Fibroblast of lung (primary cell): ENCODE data around the gene YWHAG. TPM values are rescaled to one million over a fixed set of nuclear protein-coding genes. Genes with fewer than 3 reads are reported as not detected.
"Not testable (repeated sequence)": the region's sequence is repeated elsewhere in the genome, so short reads cannot be mapped to it uniquely, and the experiment has no call there.

Experiments
- DNase-seq, 2 donors: peaks; one replicate each; pipeline versions ENCODE4 v3.0.0 to v3.0.0-alpha.2; 2010; ENCODE audit warnings: low read depth in 2 of 2
- H2AFZ ChIP-seq: 2 replicates; pipeline ENCODE4 v1.5.1; 2012; ENCODE audit warnings: low read length, control low read depth, inconsistent platforms
- H3K27ac ChIP-seq: 2 replicates; pipeline ENCODE4 v1.5.1; 2011; ENCODE audit warnings: low read length, control low read depth; ENCODE audit not compliant: insufficient read depth
- H3K27me3 ChIP-seq: 2 replicates; pipeline ENCODE4 v1.5.1; 2011; ENCODE audit warnings: mild to moderate bottlenecking, low read length; ENCODE audit not compliant: control insufficient read depth, insufficient read depth
- H3K36me3 ChIP-seq: 2 replicates; pipeline ENCODE4 v1.5.1; 2011; ENCODE audit warnings: low read length; ENCODE audit not compliant: control insufficient read depth, insufficient read depth
- H3K4me1 ChIP-seq: 2 replicates; pipeline ENCODE4 v1.5.1; 2011; ENCODE audit warnings: low read length; ENCODE audit not compliant: control insufficient read depth, insufficient read depth; ENCODE audit errors: extremely low read depth
- H3K4me2 ChIP-seq: 2 replicates; pipeline ENCODE4 v1.5.1; 2011; ENCODE audit warnings: low read length, control low read depth; ENCODE audit not compliant: insufficient read depth; ENCODE audit errors: extremely low read depth
- H3K4me3 ChIP-seq, 4 experiments: fragments of 200-600 bp in 1 of 4; sonication (generic) in 1 of 4; replicated peaks in 1 of 4; 2 replicates each; pipeline ENCODE4 v1.5.1; 2011 to 2016; ENCODE audit warnings: low read length in 4 of 4, low read depth in 3 of 4, mild to moderate bottlenecking in 3 of 4, control low read depth in 2 of 4, inconsistent platforms in 1 of 4, mixed read lengths in 1 of 4; ENCODE audit not compliant: insufficient read depth in 1 of 4; ENCODE audit errors: control extremely low read depth in 1 of 4
- H3K79me2 ChIP-seq: 2 replicates; pipeline ENCODE4 v1.5.1; 2012; ENCODE audit warnings: mild to moderate bottlenecking, low read length, inconsistent platforms; ENCODE audit not compliant: control insufficient read depth, insufficient read depth
- H3K9ac ChIP-seq: 2 replicates; pipeline ENCODE4 v1.5.1; 2011; ENCODE audit warnings: mild to moderate bottlenecking, low read length, control low read depth; ENCODE audit not compliant: insufficient read depth
- H3K9me3 ChIP-seq: 2 replicates; pipeline ENCODE4 v1.5.1; 2012; ENCODE audit warnings: low read depth, low read length; ENCODE audit not compliant: control insufficient read depth, insufficient read depth
- H4K20me1 ChIP-seq: 2 replicates; pipeline ENCODE4 v1.5.1; 2011; ENCODE audit warnings: low read length; ENCODE audit not compliant: control insufficient read depth, insufficient read depth; ENCODE audit errors: extremely low read depth
- CTCF ChIP-seq, 2 donors: IDR thresholded peaks in 1 of 2; conservative IDR thresholded peaks in 1 of 2; 1 replicate in 1 of 2; 2 replicates in 1 of 2; pipeline ENCODE4 v1.5.1; 2011 to 2012; ENCODE audit warnings: low read length in 2 of 2, control low read depth in 1 of 2, inconsistent platforms in 1 of 2, low read depth in 1 of 2, mild to moderate bottlenecking in 1 of 2
- EZH2 ChIP-seq: IDR thresholded peaks from 2 replicates; pipeline ENCODE4 v1.5.1; 2012; ENCODE audit warnings: low read length, control low read depth, mild to moderate bottlenecking; ENCODE audit errors: missing control alignments
- polyA plus RNA-seq, 2 donors: library from polyadenylated mRNA; depleted of rRNA in 1 of 2; stranded (reverse) in 1 of 2; unstranded in 1 of 2; fragments of >200 nt; gene quantifications; 2 replicates each; pipeline ENCODE4 v1.2.1, GENCODE V29; 2011 to 2012; ENCODE audit warnings: missing spikeins in 1 of 2
- total RNA-seq: library from RNA; depleted of rRNA; stranded (reverse); fragments of >200 nt; gene quantifications from 2 replicates; pipeline ENCODE4 v1.2.1, GENCODE V29; 2014

The YWHAG gene
- total and polyA plus RNA-seq, 2 donors (not counting 1 experiment from before 2014, with no cell fraction given) = 68.4 to 80.4 TPM

GRCh38 chr7:76316984-76317781 is 41.6 kb downstream of the YWHAG start:
- Histone ChIP-seq H2AFZ (peak overlapping the region; percentile 88), H3K4me1 (peaks cover 17% of the 10 kb centered on the region), H3K27ac (peak overlapping the region; percentile 96), H3K4me2 (peak overlapping the region; percentile 98), H3K79me2 (peaks cover 5% of the 10 kb centered on the region), H3K36me3 (no peaks in the 10 kb centered on the region), H4K20me1 (no peaks in the 10 kb centered on the region), H3K9ac (peak overlapping the region; percentile 95), H3K27me3 (no peaks in the 10 kb centered on the region), H3K9me3 (no peaks in the 10 kb centered on the region), H3K4me3 (peak overlapping the region; percentile 51 to 91 (median 78))
- TF ChIP-seq EZH2 = no peak
- TF ChIP-seq CTCF (conservative IDR thresholded peaks at IDR 0.05 in 1 of 2, IDR thresholded peaks at IDR 0.05 in 1 of 2; ENCODE audit: low read depth in 1 of 2, low read length in 2 of 2) = no peak
- DNase-seq = no peak

DNA sequence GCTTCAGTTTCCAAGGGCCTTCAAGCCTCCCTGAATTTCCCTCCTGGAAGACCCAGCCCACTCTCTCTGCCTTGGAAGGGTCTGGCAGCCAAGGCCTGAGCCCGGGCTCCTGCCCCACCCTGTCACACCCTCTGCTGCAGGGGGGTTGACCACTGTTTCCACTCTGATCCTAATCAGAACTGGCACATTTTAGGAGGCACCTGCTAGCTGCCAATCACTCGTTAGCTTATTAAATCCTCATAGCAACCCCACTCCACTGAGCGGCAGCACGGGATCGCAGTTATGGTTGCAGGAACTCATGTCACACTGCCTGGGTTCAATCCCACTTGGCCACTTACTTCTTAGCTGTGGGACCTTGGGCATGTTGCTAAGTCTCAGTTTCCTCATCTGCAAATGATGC is 43.4 kb downstream of the YWHAG start:
- H4K20me1 ChIP-seq = no peaks in the 10 kb centered on the region
- no peak overlapping the region for H3K9ac ChIP-seq
- peaks cover 4% of the 10 kb centered on the region for H3K79me2 ChIP-seq
- TF ChIP-seq EZH2 (no peak), CTCF (conservative IDR thresholded peaks at IDR 0.05 in 1 of 2, IDR thresholded peaks at IDR 0.05 in 1 of 2; ENCODE audit: low read depth in 1 of 2, low read length in 2 of 2) (no peak)
- no peaks in the 10 kb centered on the region for H3K27me3 ChIP-seq
- DNase-seq = no peak
- H3K9me3 ChIP-seq = no peaks in the 10 kb centered on the region
- H3K4me1 ChIP-seq = peaks cover 17% of the 10 kb centered on the region
- no peak overlapping the region for H2AFZ ChIP-seq
- H3K4me3 ChIP-seq = no peak overlapping the region
- H3K36me3 ChIP-seq = no peaks in the 10 kb centered on the region
- H3K4me2 ChIP-seq = no peak overlapping the region
- no peak overlapping the region for H3K27ac ChIP-seq

DNA sequence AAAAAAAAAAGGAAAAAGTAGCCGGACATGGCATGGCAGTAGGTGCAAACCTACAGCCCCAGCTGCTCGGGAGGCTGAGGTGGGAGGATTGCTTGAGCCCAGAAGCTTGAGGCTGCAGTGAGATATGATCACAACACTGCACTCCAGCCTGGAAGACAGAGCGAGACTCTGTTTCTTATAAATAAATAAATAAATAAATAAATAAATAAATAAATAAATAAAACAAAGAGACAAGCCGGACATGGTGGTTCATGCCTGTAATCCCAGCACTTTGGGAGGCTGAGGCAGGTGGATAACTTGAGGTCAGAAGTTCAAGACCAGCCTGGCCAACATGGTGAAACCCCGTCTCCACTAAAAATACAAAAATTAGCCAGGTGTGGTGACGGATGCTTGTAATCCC is 44.1 kb downstream of the YWHAG start:
- not testable (repeated sequence) for H3K9ac ChIP-seq, H3K79me2 ChIP-seq, H3K4me3 ChIP-seq, H3K27ac ChIP-seq, H3K4me2 ChIP-seq, H3K27me3 ChIP-seq, H2AFZ ChIP-seq, H3K9me3 ChIP-seq, DNase-seq, H4K20me1 ChIP-seq, H3K36me3 ChIP-seq
- H3K4me1 ChIP-seq = peaks cover 14% of the 10 kb centered on the region
